ENCODE measurements around the gene PRKRA. TPM values are rescaled to one million over a fixed set of nuclear protein-coding genes. Genes with fewer than 3 reads are reported as not detected.

Gene PRKRA
- total and polyA plus RNA-seq, 2 donors (not counting 1 experiment from before 2014, with no cell fraction given) = 27.0 to 71.9 TPM

GRCh38 chr2:178419123-178419522 is 31.9 kb downstream of the PRKRA start:
- no peak for TF ChIP-seq EZH2 (IDR thresholded peaks at IDR 0.05; ENCODE audit: borderline replicate concordance, insufficient read depth, low read depth, low read length, poor library complexity, severe bottlenecking)
- TF ChIP-seq CTCF (IDR thresholded peaks at IDR 0.05) = no peak
- intact Hi-C loops (cut with micrococcal nuclease) = no loop called here
- DNase-seq = no peak

DNA sequence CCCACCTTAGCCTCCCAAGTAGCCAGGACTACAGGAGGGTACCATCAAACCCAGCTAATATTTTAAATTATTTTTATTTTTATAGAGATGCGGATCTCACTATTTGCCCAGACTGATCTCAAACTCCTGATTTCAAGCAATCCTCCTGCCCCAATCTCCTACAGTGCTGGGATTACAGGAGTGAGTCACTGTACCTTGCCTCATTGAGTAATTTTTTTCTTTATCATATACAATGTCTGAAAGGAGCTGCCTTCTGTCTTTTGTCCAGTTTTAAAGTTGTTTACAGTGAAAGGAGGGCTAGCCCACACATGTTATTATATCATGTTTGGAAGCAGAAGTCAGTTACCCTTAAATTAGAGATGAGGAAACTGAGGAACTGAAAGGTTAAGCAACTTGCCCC is 32.5 kb downstream of the PRKRA start:
- no peaks in the 10 kb centered on the region for H3K79me2 ChIP-seq (ENCODE audit: control insufficient read depth, insufficient read depth, low read length)
- H3K36me3 ChIP-seq (replicated peaks in 1 of 2; ENCODE audit: control extremely low read depth in 1 of 2, control insufficient read depth in 1 of 2, extremely low read depth in 1 of 2, insufficient read depth in 2 of 2, low read length in 1 of 2) = no peaks in the 10 kb centered on the region
- H3K4me1 ChIP-seq (ENCODE audit: control insufficient read depth in 2 of 2, insufficient read depth in 2 of 2, low read length in 2 of 2) = peaks cover 9 to 10% of the 10 kb centered on the region in 2 donors
- H3K4me2 ChIP-seq (replicated peaks; ENCODE audit: low read depth, low read length, poor library complexity, severe bottlenecking) = no peak overlapping the region
- DNase-seq (no peak), ATAC-seq (ENCODE audit: low read depth) (no peak)
- H3K9me3 Mint-ChIP-seq (ENCODE audit: insufficient read depth) = no peaks in the 10 kb centered on the region
- H4K20me1 ChIP-seq (ENCODE audit: control insufficient read depth, insufficient read depth, low read length, poor library complexity, severe bottlenecking) = no peaks in the 10 kb centered on the region
- intact Hi-C loops (cut with micrococcal nuclease) = no loop called here
- H3K27me3 Mint-ChIP-seq = no peaks in the 10 kb centered on the region
- no CpG with 5 or more reads among the region's 1 CpG for WGBS (ENCODE audit: insufficient coverage)
- H3K4me3 Mint-ChIP-seq = no peak overlapping the region
- POLR2A ChIA-PET = interaction anchor here (1.2 kb wide), 1 partner anchor 9 kb away, joined by 4 read pairs; no protein-coding TSS in a partner anchor
- no peak overlapping the region for H3K27ac Mint-ChIP-seq
- H3K27ac ChIP-seq (ENCODE audit: low read length in 2 of 2) = no peak overlapping the region
- peaks cover 13% of the 10 kb centered on the region for H3K4me1 Mint-ChIP-seq
- no peaks in the 10 kb centered on the region for H3K9me3 ChIP-seq (ENCODE audit: control extremely low read depth in 1 of 3, control insufficient read depth in 2 of 3, insufficient read depth in 1 of 3, low read length in 2 of 3)
- H3K9ac ChIP-seq (ENCODE audit: low read length) = no peak overlapping the region
- TF ChIP-seq EZH2 (IDR thresholded peaks at IDR 0.05; ENCODE audit: borderline replicate concordance, insufficient read depth, low read depth, low read length, poor library complexity, severe bottlenecking) (no peak), CTCF (IDR thresholded peaks at IDR 0.05) (no peak)
- CTCF ChIA-PET = interaction anchor here (9.6 kb wide), 1 partner anchor 21 kb away, joined by 126 read pairs; no protein-coding TSS in a partner anchor
- no peak overlapping the region for H3K4me3 ChIP-seq (ENCODE audit: control extremely low read depth in 1 of 5, extremely low read depth in 1 of 5, insufficient read depth in 1 of 5, low read depth in 2 of 5, low read length in 4 of 5)
- no peak overlapping the region for H2AFZ ChIP-seq (ENCODE audit: insufficient read depth, low read depth, low read length, poor library complexity, severe bottlenecking)
- H3K27me3 ChIP-seq (replicated peaks in 1 of 4; ENCODE audit: control extremely low read depth in 1 of 4, control insufficient read depth in 3 of 4, insufficient read depth in 4 of 4, low read length in 3 of 4) = no peaks in the 10 kb centered on the region

More at GRCh38 chr2:178419123-178419522, 31.9 kb downstream of the PRKRA start:
- no peaks in the 10 kb centered on the region for H3K27me3 Mint-ChIP-seq
- CTCF ChIA-PET = interaction anchor here (9.6 kb wide), 1 partner anchor 22 kb away, joined by 126 read pairs; no protein-coding TSS in a partner anchor
- H3K4me3 Mint-ChIP-seq = no peak overlapping the region
- POLR2A ChIA-PET = no interaction called here
- Histone ChIP-seq H4K20me1 (ENCODE audit: control insufficient read depth, insufficient read depth, low read length, poor library complexity, severe bottlenecking) (no peaks in the 10 kb centered on the region), H3K4me2 (replicated peaks; ENCODE audit: low read depth, low read length, poor library complexity, severe bottlenecking) (no peak overlapping the region), H3K27me3 (replicated peaks in 1 of 4; ENCODE audit: control extremely low read depth in 1 of 4, control insufficient read depth in 3 of 4, insufficient read depth in 4 of 4, low read length in 3 of 4) (no peaks in the 10 kb centered on the region), H3K79me2 (ENCODE audit: control insufficient read depth, insufficient read depth, low read length) (no peaks in the 10 kb centered on the region), H3K4me1 (ENCODE audit: control insufficient read depth in 2 of 2, insufficient read depth in 2 of 2, low read length in 2 of 2) (peaks cover 9% of the 10 kb centered on the region in 2 donors), H3K4me3 (ENCODE audit: control extremely low read depth in 1 of 5, extremely low read depth in 1 of 5, insufficient read depth in 1 of 5, low read depth in 2 of 5, low read length in 4 of 5) (no peak overlapping the region), H3K9ac (ENCODE audit: low read length) (no peak overlapping the region), H2AFZ (ENCODE audit: insufficient read depth, low read depth, low read length, poor library complexity, severe bottlenecking) (no peak overlapping the region), H3K27ac (ENCODE audit: low read length in 2 of 2) (no peak overlapping the region), H3K36me3 (replicated peaks in 1 of 2; ENCODE audit: control extremely low read depth in 1 of 2, control insufficient read depth in 1 of 2, extremely low read depth in 1 of 2, insufficient read depth in 2 of 2, low read length in 1 of 2) (no peaks in the 10 kb centered on the region), H3K9me3 (ENCODE audit: control extremely low read depth in 1 of 3, control insufficient read depth in 2 of 3, insufficient read depth in 1 of 3, low read length in 2 of 3) (no peaks in the 10 kb centered on the region)
- no CpG with 5 or more reads among the region's 1 CpG for WGBS (ENCODE audit: insufficient coverage)
- peaks cover 11% of the 10 kb centered on the region for H3K4me1 Mint-ChIP-seq
- ATAC-seq (ENCODE audit: low read depth) = no peak
- no peak overlapping the region for H3K27ac Mint-ChIP-seq
- no peaks in the 10 kb centered on the region for H3K9me3 Mint-ChIP-seq (ENCODE audit: insufficient read depth)

Measured in B cell (primary cell).